HG02943 (cell line): Measurements from ENCODE around the gene SMIM13.

Experiments used
- ATAC-seq: cut with Tn5 transposase; IDR thresholded peaks from one replicate; pipeline ENCODE4 v1.9.1; 2021; ENCODE audit warnings: mild to moderate bottlenecking, low read depth, moderate library complexity; ENCODE audit not compliant: unreplicated experiment

SMIM13 gene

GRCh38 chr6:11183761-11184362, 90.2 kb downstream of the SMIM13 start:
- ATAC-seq = no peak

GRCh38 chr6:11185204-11185842, 91.7 kb downstream of the SMIM13 start:
- no peak for ATAC-seq

- no peak for ATAC-seq
Measured at GRCh38 chr6:11187301-11187700, 93.7 kb downstream of the SMIM13 start.
